Measurements from ENCODE around the gene NR5A2. TPM values are rescaled to one million over a fixed set of nuclear protein-coding genes. Genes with fewer than 3 reads are reported as not detected.

The NR5A2 gene
- total and polyA plus RNA-seq, 4 donors: 2.0 to 10.3 (median 4.1) TPM; not detected in 1

DNA sequence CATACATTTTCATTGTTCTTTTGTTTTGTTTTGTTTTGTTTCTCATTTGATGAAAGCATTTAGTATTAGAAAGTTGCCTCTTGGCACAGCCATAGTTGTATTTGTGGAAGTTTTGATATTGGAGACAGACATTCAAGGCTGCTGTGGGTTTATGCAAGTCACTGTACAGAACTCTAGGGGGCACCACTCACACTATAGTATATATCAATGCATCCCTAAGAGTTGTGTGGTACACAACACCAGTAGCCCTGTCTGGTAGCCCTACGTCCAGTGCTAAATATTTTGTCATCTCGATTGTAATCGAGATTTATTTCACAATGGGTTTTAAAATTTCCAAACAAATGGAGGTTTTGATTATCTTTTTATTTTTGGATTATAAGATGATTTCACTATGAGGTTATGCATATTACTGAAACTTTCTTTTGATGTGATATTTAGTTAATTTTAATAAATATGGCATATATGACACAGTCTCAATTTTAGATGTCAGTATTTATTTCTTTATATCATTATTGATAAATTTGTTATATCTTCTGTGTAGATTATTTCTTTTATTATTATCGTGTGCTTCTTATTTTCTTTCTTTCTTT is 112.2 kb downstream of the NR5A2 start:
- DNase-seq (no peak), ATAC-seq (ENCODE audit: low FRiP score) (no peak)
- intact Hi-C loops (cut with DNase I): no loop called here
- Histone ChIP-seq H3K27me3 (ENCODE audit: control insufficient read depth in 1 of 2, insufficient read depth in 2 of 2, low read length in 1 of 2) (no peaks in the 10 kb centered on the region), H3K27ac (ENCODE audit: low read depth in 1 of 2, low read length in 2 of 2) (no peak overlapping the region), H3K9me3 (ENCODE audit: control insufficient read depth, low read length) (no peaks in the 10 kb centered on the region), H3K36me3 (ENCODE audit: control insufficient read depth in 1 of 2, insufficient read depth in 2 of 2, low read length in 1 of 2) (no peaks in the 10 kb centered on the region), H3K4me1 (ENCODE audit: control insufficient read depth in 1 of 2, insufficient read depth in 2 of 2, low read length in 2 of 2) (no peaks in the 10 kb centered on the region), H3K4me3 (ENCODE audit: low read length in 2 of 2) (no peak overlapping the region)
- WGBS, 2 donors: 71 to 77% methylated on average over 4 of the region's 4 CpGs

DNA sequence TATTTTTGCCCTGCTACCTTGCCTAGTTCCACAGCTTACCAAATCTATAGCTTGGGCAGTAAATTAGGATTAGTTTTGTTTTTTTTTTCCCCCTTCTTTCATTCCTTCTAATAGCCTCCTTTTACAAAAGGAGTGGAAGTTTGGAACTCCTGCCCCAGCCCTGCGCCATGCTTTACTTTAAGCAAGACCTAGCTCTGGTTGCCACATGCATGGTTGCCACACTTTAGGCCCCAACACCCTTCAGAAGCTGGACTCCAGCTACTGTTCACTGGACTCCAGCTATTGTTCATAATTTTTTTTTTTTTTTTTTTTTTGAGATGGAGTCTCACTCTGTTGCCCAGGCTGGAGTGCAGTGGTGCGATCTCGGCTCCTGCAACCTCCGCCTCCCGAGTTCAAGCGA is 115.8 kb downstream of the NR5A2 start:
- no peaks in the 10 kb centered on the region for H3K9me3 ChIP-seq (ENCODE audit: control insufficient read depth, low read length)
- H3K27ac ChIP-seq (ENCODE audit: low read depth in 1 of 2, low read length in 2 of 2): no peak overlapping the region
- 80% methylated on average over 6 of the region's 6 CpGs for WGBS, 2 donors
- ATAC-seq (ENCODE audit: low FRiP score) (no peak), DNase-seq (no peak)
- no peaks in the 10 kb centered on the region for H3K4me1 ChIP-seq (ENCODE audit: control insufficient read depth in 1 of 2, insufficient read depth in 2 of 2, low read length in 2 of 2)
- H3K4me3 ChIP-seq (ENCODE audit: low read length in 2 of 2): no peak overlapping the region
- H3K36me3 ChIP-seq (ENCODE audit: control insufficient read depth in 1 of 2, insufficient read depth in 2 of 2, low read length in 1 of 2): no peaks in the 10 kb centered on the region
- H3K27me3 ChIP-seq (ENCODE audit: control insufficient read depth in 1 of 2, insufficient read depth in 2 of 2, low read length in 1 of 2): peaks cover 0 to 1% of the 10 kb centered on the region in 2 donors
- intact Hi-C loops (cut with DNase I): no loop called here

DNA sequence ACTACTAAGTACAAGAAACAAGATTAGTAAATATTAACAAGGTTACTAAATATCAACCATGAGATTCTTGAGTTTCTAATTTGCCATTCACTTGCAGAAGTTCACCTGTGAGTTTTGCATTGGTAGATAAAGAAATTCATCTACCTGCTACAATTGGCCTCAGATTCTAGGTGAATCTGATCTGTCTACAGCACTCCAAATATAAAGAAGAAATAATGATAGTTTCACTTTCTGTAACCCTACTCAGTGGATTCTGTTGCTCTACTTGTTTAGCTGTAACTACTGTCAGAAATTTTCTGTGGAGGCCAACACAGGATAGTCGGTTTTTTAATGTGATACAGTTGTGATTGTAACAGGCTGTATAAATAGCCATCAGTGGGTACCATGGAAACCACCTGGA is 118.6 kb downstream of the NR5A2 start:
- ATAC-seq (ENCODE audit: low FRiP score): no peak
- Histone ChIP-seq H3K27ac (ENCODE audit: low read depth in 1 of 2, low read length in 2 of 2) (no peak overlapping the region), H3K36me3 (ENCODE audit: control insufficient read depth in 1 of 2, insufficient read depth in 2 of 2, low read length in 1 of 2) (no peaks in the 10 kb centered on the region), H3K4me1 (ENCODE audit: control insufficient read depth in 1 of 2, insufficient read depth in 2 of 2, low read length in 2 of 2) (no peaks in the 10 kb centered on the region), H3K4me3 (ENCODE audit: low read length in 2 of 2) (no peak overlapping the region), H3K9me3 (ENCODE audit: control insufficient read depth, low read length) (no peaks in the 10 kb centered on the region), H3K27me3 (ENCODE audit: control insufficient read depth in 1 of 2, insufficient read depth in 2 of 2, low read length in 1 of 2) (peaks cover 0 to 1% of the 10 kb centered on the region in 2 donors)
- 17 to 19% methylated on average over 1 of the region's 1 CpG for WGBS, 2 donors
- DNase-seq: no peak
- intact Hi-C loops (cut with DNase I): no loop called here

DNA sequence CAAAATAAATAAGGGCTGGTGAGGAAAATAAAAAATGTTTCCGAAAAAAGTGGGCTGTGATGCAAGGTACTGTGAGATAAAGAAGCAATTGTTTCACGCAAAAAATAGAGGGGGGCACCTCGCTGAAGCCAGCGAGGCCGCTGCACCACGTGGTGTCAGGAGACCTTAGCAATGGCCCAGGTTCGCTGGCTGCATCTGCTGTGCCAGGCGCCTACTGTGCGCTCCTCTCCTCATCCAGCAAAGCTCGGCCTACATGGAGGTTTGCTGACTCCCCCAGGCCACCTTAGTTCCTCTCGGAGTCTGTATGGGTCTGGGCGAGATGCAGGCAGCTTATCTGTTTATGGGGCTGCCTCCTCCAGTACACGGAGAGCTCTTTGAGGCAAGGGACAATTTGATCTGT is 119.6 kb downstream of the NR5A2 start:
- intact Hi-C loops (cut with DNase I): no loop called here
- no peaks in the 10 kb centered on the region for H3K4me1 ChIP-seq (ENCODE audit: control insufficient read depth in 1 of 2, insufficient read depth in 2 of 2, low read length in 2 of 2)
- H3K27ac ChIP-seq (ENCODE audit: low read depth in 1 of 2, low read length in 2 of 2): no peak overlapping the region
- DNase-seq (no peak), ATAC-seq (ENCODE audit: low FRiP score) (no peak)
- no peaks in the 10 kb centered on the region for H3K36me3 ChIP-seq (ENCODE audit: control insufficient read depth in 1 of 2, insufficient read depth in 2 of 2, low read length in 1 of 2)
- H3K9me3 ChIP-seq (ENCODE audit: control insufficient read depth, low read length): no peaks in the 10 kb centered on the region
- peaks cover 0 to 1% of the 10 kb centered on the region in 2 donors for H3K27me3 ChIP-seq (ENCODE audit: control insufficient read depth in 1 of 2, insufficient read depth in 2 of 2, low read length in 1 of 2)
- 91% methylated on average over 13 of the region's 13 CpGs for WGBS, 2 donors
- H3K4me3 ChIP-seq (ENCODE audit: low read length in 2 of 2): no peak overlapping the region

DNA sequence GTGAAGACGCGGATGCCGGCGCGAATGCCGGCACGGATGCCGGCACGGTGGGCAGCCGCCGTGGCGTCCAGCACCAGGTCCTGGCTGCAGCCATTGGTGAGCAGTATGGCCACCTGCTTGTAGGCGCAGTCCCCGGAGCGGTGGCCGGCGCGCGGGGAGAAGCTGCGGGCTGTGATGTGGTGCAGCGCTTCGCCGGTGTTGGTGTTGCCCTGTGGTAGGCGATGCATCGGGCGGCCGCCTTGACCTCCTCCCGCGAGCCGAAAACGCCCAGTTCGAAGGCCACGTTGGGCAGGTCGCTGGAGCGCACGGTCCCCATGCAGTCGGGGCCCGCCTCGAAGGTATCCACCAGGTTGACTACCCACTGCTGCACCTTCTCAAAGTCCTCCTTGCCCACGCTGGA is 120.2 kb downstream of the NR5A2 start:
- intact Hi-C loops (cut with DNase I): no loop called here
- Histone ChIP-seq H3K27me3 (ENCODE audit: control insufficient read depth in 1 of 2, insufficient read depth in 2 of 2, low read length in 1 of 2) (peaks cover 0 to 1% of the 10 kb centered on the region in 2 donors), H3K4me1 (ENCODE audit: control insufficient read depth in 1 of 2, insufficient read depth in 2 of 2, low read length in 2 of 2) (no peaks in the 10 kb centered on the region), H3K36me3 (ENCODE audit: control insufficient read depth in 1 of 2, insufficient read depth in 2 of 2, low read length in 1 of 2) (no peaks in the 10 kb centered on the region), H3K9me3 (ENCODE audit: control insufficient read depth, low read length) (no peaks in the 10 kb centered on the region), H3K27ac (ENCODE audit: low read depth in 1 of 2, low read length in 2 of 2) (no peak overlapping the region), H3K4me3 (ENCODE audit: low read length in 2 of 2) (no peak overlapping the region)
- WGBS, 2 donors: 97% methylated on average over 39 to 40 of the region's 40 CpGs
- peak; percentile 38 for ATAC-seq (ENCODE audit: low FRiP score)
- no peak for DNase-seq

- Histone ChIP-seq H3K36me3 (ENCODE audit: control insufficient read depth in 1 of 2, insufficient read depth in 2 of 2, low read length in 1 of 2) (no peaks in the 10 kb centered on the region), H3K27ac (ENCODE audit: low read depth in 1 of 2, low read length in 2 of 2) (no peak overlapping the region), H3K4me1 (ENCODE audit: control insufficient read depth in 1 of 2, insufficient read depth in 2 of 2, low read length in 2 of 2) (no peaks in the 10 kb centered on the region), H3K4me3 (ENCODE audit: low read length in 2 of 2) (no peak overlapping the region), H3K27me3 (ENCODE audit: control insufficient read depth in 1 of 2, insufficient read depth in 2 of 2, low read length in 1 of 2) (peaks cover 0 to 1% of the 10 kb centered on the region in 2 donors), H3K9me3 (ENCODE audit: control insufficient read depth, low read length) (peaks cover 1% of the 10 kb centered on the region)
- no peak for DNase-seq
- intact Hi-C loops (cut with DNase I): no loop called here
- no peak for ATAC-seq (ENCODE audit: low FRiP score)
Observed at GRCh38 chr1:200150006-200150405, 122.5 kb downstream of the NR5A2 start.

DNA sequence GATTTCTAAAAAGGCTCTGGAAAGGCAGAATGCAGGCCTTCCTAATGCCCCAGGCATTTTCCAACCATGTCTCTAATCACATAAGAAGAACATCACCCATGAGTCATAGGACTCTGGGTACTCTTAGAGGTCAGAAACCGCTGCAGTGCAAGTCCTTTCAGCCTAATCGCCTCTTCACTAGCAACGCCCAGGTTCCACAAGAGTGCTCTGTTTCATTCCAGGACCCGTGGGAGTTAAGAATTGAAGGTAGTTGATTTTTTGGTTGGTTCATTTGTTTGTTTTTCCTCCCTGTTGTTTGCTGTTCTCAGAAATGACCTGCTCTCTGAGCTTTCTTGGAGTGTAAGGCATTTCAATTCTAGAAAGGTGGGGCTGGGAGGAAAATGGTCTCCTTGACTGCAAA is 123.2 kb downstream of the NR5A2 start:
- H3K27me3 ChIP-seq (ENCODE audit: control insufficient read depth in 1 of 2, insufficient read depth in 2 of 2, low read length in 1 of 2): no peaks in the 10 kb centered on the region
- H3K9me3 ChIP-seq (ENCODE audit: control insufficient read depth, low read length): peaks cover 1% of the 10 kb centered on the region
- H3K4me1 ChIP-seq (ENCODE audit: control insufficient read depth in 1 of 2, insufficient read depth in 2 of 2, low read length in 2 of 2): no peaks in the 10 kb centered on the region
- intact Hi-C loops (cut with DNase I): no loop called here
- ATAC-seq (ENCODE audit: low FRiP score) (no peak), DNase-seq (no peak)
- no peak overlapping the region for H3K4me3 ChIP-seq (ENCODE audit: low read length in 2 of 2)
- no peak overlapping the region for H3K27ac ChIP-seq (ENCODE audit: low read depth in 1 of 2, low read length in 2 of 2)
- 37 to 58% methylated on average over 4 of the region's 4 CpGs for WGBS, 2 donors
- no peaks in the 10 kb centered on the region for H3K36me3 ChIP-seq (ENCODE audit: control insufficient read depth in 1 of 2, insufficient read depth in 2 of 2, low read length in 1 of 2)

DNA sequence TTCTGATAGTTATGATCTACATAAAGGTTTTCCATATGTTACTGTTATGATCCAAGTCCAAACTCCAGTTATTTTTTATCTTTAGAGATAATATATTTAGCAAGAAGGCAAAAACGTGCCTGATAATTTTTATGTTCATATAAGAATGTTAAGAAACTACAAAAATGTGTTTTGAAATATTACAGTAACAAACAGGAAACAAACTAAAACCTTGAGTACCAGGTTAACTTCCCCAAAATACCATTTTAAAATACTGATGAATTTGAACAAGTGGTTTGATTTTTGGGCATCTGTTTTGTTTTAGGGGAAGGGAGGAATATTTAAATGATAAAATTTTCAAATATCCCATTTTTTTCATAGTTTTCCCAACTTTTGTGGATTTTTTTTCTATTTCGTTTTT is 124.8 kb downstream of the NR5A2 start:
- Histone ChIP-seq H3K9me3 (ENCODE audit: control insufficient read depth, low read length) (peaks cover 1% of the 10 kb centered on the region), H3K4me3 (ENCODE audit: low read length in 2 of 2) (no peak overlapping the region), H3K27ac (ENCODE audit: low read depth in 1 of 2, low read length in 2 of 2) (no peak overlapping the region), H3K27me3 (ENCODE audit: control insufficient read depth in 1 of 2, insufficient read depth in 2 of 2, low read length in 1 of 2) (no peaks in the 10 kb centered on the region), H3K36me3 (ENCODE audit: control insufficient read depth in 1 of 2, insufficient read depth in 2 of 2, low read length in 1 of 2) (no peaks in the 10 kb centered on the region), H3K4me1 (ENCODE audit: control insufficient read depth in 1 of 2, insufficient read depth in 2 of 2, low read length in 2 of 2) (no peaks in the 10 kb centered on the region)
- no peak for DNase-seq
- intact Hi-C loops (cut with DNase I): no loop called here
- 35 to 37% methylated on average over 2 of the region's 2 CpGs for WGBS, 2 donors
- no peak for ATAC-seq (ENCODE audit: low FRiP score)

DNA sequence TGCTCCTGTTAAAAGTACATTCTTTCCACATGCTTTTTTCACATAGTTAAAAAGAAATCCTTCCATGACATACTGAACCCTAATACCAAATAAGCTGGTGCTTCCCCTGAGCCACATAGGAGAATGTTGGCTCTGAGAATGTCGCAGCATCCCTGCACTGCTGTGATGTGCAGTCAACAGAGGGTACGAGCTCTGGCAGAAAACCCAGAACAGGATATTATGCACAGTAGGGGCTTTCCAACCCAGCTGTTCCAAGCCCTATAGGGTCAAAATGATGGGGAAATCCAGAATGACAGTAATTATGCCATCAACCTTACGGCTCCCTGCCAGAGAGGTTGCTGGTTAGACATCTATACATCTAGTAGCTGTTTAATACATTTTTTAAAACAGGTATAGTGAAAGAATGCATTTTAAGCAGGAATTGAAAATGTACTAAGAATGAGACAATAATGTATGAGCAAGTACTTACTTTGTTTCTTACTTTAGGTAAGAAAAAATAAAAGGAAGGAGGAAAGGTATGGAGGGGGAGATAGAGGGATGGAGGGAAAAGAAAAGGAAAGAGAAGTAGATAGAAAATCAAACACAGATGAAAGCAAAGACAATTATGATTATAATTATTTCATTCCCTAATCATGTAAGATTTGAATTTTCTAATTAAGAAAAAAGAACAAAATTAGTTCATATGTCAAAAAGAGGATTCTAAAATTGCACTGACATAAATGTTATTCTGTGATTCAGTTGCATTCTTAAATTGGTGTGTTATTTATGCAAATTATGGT is 126.0 kb downstream of the NR5A2 start:
- DNase-seq (no peak), ATAC-seq (ENCODE audit: low FRiP score) (no peak)
- Histone ChIP-seq H3K4me1 (ENCODE audit: control insufficient read depth in 1 of 2, insufficient read depth in 2 of 2, low read length in 2 of 2) (no peaks in the 10 kb centered on the region), H3K4me3 (ENCODE audit: low read length in 2 of 2) (no peak overlapping the region), H3K9me3 (ENCODE audit: control insufficient read depth, low read length) (peaks cover 1% of the 10 kb centered on the region), H3K27ac (ENCODE audit: low read depth in 1 of 2, low read length in 2 of 2) (no peak overlapping the region), H3K36me3 (ENCODE audit: control insufficient read depth in 1 of 2, insufficient read depth in 2 of 2, low read length in 1 of 2) (no peaks in the 10 kb centered on the region), H3K27me3 (ENCODE audit: control insufficient read depth in 1 of 2, insufficient read depth in 2 of 2, low read length in 1 of 2) (no peaks in the 10 kb centered on the region)
- intact Hi-C loops (cut with DNase I): no loop called here
- WGBS, 2 donors: 74 to 81% methylated on average over 3 of the region's 3 CpGs

All from aorta (tissue), 5 donors.